Fibroblast of the aortic adventitia (primary cell): ENCODE results near the gene OR1L4. TPM values are rescaled to one million over a fixed set of nuclear protein-coding genes. Genes with fewer than 3 reads are reported as not detected.

Experiments
- DNase-seq: peaks from one replicate; pipeline ENCODE4 v3.0.0-alpha.2; 2010; ENCODE audit warnings: low read depth
- H3K4me3 ChIP-seq: 2 replicates; pipeline ENCODE4 v1.5.1; 2011; ENCODE audit warnings: low read depth, mild to moderate bottlenecking, control low read depth, low read length, moderate library complexity
- CTCF ChIP-seq: IDR thresholded peaks from 2 replicates; pipeline ENCODE4 v1.5.1; 2011; ENCODE audit warnings: mild to moderate bottlenecking, low read length, control low read depth, inconsistent platforms; ENCODE audit not compliant: insufficient read depth
- total RNA-seq: library from RNA; depleted of rRNA; stranded (reverse); fragments of >200 nt; gene quantifications from 2 replicates; pipeline ENCODE4 v1.2.3, GENCODE V29; 2012; ENCODE audit warnings: low replicate concordance

OR1L4 gene
- total RNA-seq, 1 donor = not detected

- no peak overlapping the region for H3K4me3 ChIP-seq
- TF ChIP-seq CTCF = no peak
- no peak for DNase-seq
Measured at GRCh38 chr9:122767817-122768216, 44.0 kb downstream of the OR1L4 start.

Other genes with a start within 250 kb of the OR1L4 start
- not detected in 2 replicates for gene OR1J1, start 246.1 kb upstream of the OR1L4 start, total RNA-seq
- 1.6 TPM in 1 of 2 replicates, not detected in the other for gene OR1J2, start 213.2 kb upstream of the OR1L4 start, total RNA-seq
- gene OR1J4, start 204.8 kb upstream of the OR1L4 start, total RNA-seq = 0.45 TPM in 1 of 2 replicates, not detected in the other
- not detected in 2 replicates for gene OR1N1, start 196.7 kb upstream of the OR1L4 start, total RNA-seq
- 1.2 TPM in 1 of 2 replicates, not detected in the other for gene OR1N2, start 170.9 kb upstream of the OR1L4 start, total RNA-seq
- gene OR1L8, start 140.6 kb upstream of the OR1L4 start, total RNA-seq = 0.08 TPM in 1 of 2 replicates, not detected in the other
- 0.81 TPM in 1 of 2 replicates, not detected in the other for gene OR1Q1, start 109.3 kb upstream of the OR1L4 start, total RNA-seq
- not detected in 2 replicates for gene OR1B1, start 66.4 kb upstream of the OR1L4 start, total RNA-seq
- not detected in 2 replicates for gene OR1L1, start 62.3 kb upstream of the OR1L4 start, total RNA-seq
- gene OR1L3, start 48.9 kb upstream of the OR1L4 start, total RNA-seq = not detected in 2 replicates
- not detected in 2 replicates for gene OR1L6, start 18.3 kb downstream of the OR1L4 start, total RNA-seq
- not detected in 2 replicates for gene OR5C1, start 64.9 kb downstream of the OR1L4 start, total RNA-seq
- gene OR1K1, start 76.1 kb downstream of the OR1L4 start, total RNA-seq = not detected in 2 replicates
- gene PDCL, start 104.6 kb downstream of the OR1L4 start, total RNA-seq = 35.8 and 40.1 TPM in 2 replicates
- 47.7 and 58.8 TPM in 2 replicates for gene RC3H2, start 181.4 kb downstream of the OR1L4 start, total RNA-seq
- gene ZBTB6, start 189.3 kb downstream of the OR1L4 start, total RNA-seq = 9.1 and 17.7 TPM in 2 replicates
- gene ZBTB26, start 207.5 kb downstream of the OR1L4 start, total RNA-seq = 4.7 and 6.1 TPM in 2 replicates
- 38.7 and 50.3 TPM in 2 replicates for gene RABGAP1, start 217.0 kb downstream of the OR1L4 start, total RNA-seq